GM23338 (cell line): ENCODE data around the gene OSBPL5. TPM values are rescaled to one million over a fixed set of nuclear protein-coding genes. Genes with fewer than 3 reads are reported as not detected.

Source experiments
- ATAC-seq: fragments of 200-7000 bp; cut with Tn5 transposase; 3 replicates; pipeline ENCODE4 v1.9.1; 2020
- DNase-seq: peaks from one replicate; pipeline ENCODE4 v3.0.0-alpha.2; 2015; ENCODE audit warnings: low spot score
- H2AFZ ChIP-seq: fragments of 200-600 bp; sonication (generic); 2 replicates; pipeline ENCODE4 v1.8.0; 2016; ENCODE audit warnings: antibody characterized with exemption, mild to moderate bottlenecking, moderate library complexity
- H3F3A ChIP-seq: fragments of 200-600 bp; sonication (generic); replicated peaks from 2 replicates; pipeline ENCODE4 v1.8.0; 2017; ENCODE audit warnings: antibody characterized with exemption, mixed run types, low read depth
- H3K27ac ChIP-seq: fragments of 200-600 bp; sonication (generic); 2 replicates; pipeline ENCODE4 v1.6.1; 2016; ENCODE audit warnings: low read depth
- H3K27me3 ChIP-seq: fragments of 200-600 bp; sonication (generic); 2 replicates; pipeline ENCODE4 v1.8.0; 2016; ENCODE audit warnings: mild to moderate bottlenecking, mixed run types, moderate library complexity; ENCODE audit not compliant: insufficient read depth
- H3K36me3 ChIP-seq: fragments of 200-600 bp; sonication (generic); 2 replicates; pipeline ENCODE4 v1.8.0; 2016; ENCODE audit warnings: mild to moderate bottlenecking; ENCODE audit not compliant: insufficient read depth
- H3K4me1 ChIP-seq: fragments of 200-600 bp; sonication (generic); 2 replicates; pipeline ENCODE4 v1.8.0; 2016; ENCODE audit warnings: mild to moderate bottlenecking, moderate library complexity; ENCODE audit not compliant: insufficient read depth
- H3K4me2 ChIP-seq: fragments of 200-600 bp; sonication (generic); 2 replicates; pipeline ENCODE4 v1.7.1; 2017; ENCODE audit warnings: mixed run types
- H3K4me3 ChIP-seq: fragments of 200-600 bp; sonication (generic); 2 replicates; pipeline ENCODE4 v1.6.1; 2016; ENCODE audit warnings: mixed run types
- H3K79me2 ChIP-seq: fragments of 200-600 bp; sonication (generic); replicated peaks from 2 replicates; pipeline ENCODE4 v1.8.0; 2017; ENCODE audit warnings: mild to moderate bottlenecking; ENCODE audit not compliant: insufficient read depth
- H3K9me2 ChIP-seq: fragments of 200-600 bp; sonication (generic); 2 replicates; pipeline ENCODE4 v1.8.0; 2017; ENCODE audit not compliant: insufficient read depth
- H4K20me1 ChIP-seq: fragments of 200-600 bp; sonication (generic); replicated peaks from 2 replicates; pipeline ENCODE4 v1.8.0; 2017; ENCODE audit warnings: mild to moderate bottlenecking; ENCODE audit not compliant: insufficient read depth
- H3K27ac Mint-ChIP-seq: 2 replicates; pipeline ENCODE4 v1.8.0; 2020; ENCODE audit warnings: inconsistent platforms, mild to moderate bottlenecking, moderate library complexity, mixed read lengths
- H3K27me3 Mint-ChIP-seq: 3 replicates; pipeline ENCODE4 v1.8.0; 2022; ENCODE audit warnings: low read depth, mild to moderate bottlenecking, moderate library complexity, mixed read lengths, inconsistent platforms; ENCODE audit not compliant: insufficient read depth, poor library complexity
- H3K36me3 Mint-ChIP-seq: 3 replicates; pipeline ENCODE4 v1.8.0; 2021; ENCODE audit warnings: low read depth, mild to moderate bottlenecking, inconsistent platforms, moderate library complexity, mixed read lengths
- H3K4me1 Mint-ChIP-seq: 3 replicates; pipeline ENCODE4 v1.8.0; 2020; ENCODE audit warnings: mild to moderate bottlenecking, inconsistent platforms, mixed read lengths
- H3K4me3 Mint-ChIP-seq: 3 replicates; pipeline ENCODE4 v1.8.0; 2021; ENCODE audit warnings: moderate library complexity, mild to moderate bottlenecking, inconsistent platforms, mixed read lengths
- H3K9me3 Mint-ChIP-seq: 3 replicates; pipeline ENCODE4 v1.8.0; 2020; ENCODE audit warnings: moderate library complexity, mild to moderate bottlenecking, inconsistent platforms, mixed read lengths
- CREB1 ChIP-seq: fragments of 250-450 bp; sonication (Bioruptor Pico); IDR thresholded peaks from 2 replicates; pipeline ENCODE4 v1.5.0; 2020; ENCODE audit warnings: low read depth, mild to moderate bottlenecking, moderate library complexity
- CTCF ChIP-seq, 2 experiments: fragments of 200-600 bp in 1 of 2; sonication (generic) in 1 of 2; conservative IDR thresholded peaks; 2 replicates each; pipeline versions ENCODE4 v1.5.1 to v1.6.1; 2016 to 2017; ENCODE audit warnings: antibody characterized with exemption in 2 of 2, low read depth in 2 of 2, mild to moderate bottlenecking in 2 of 2, moderate library complexity in 1 of 2
- ETS1 ChIP-seq: IDR thresholded peaks from 2 replicates; pipeline ENCODE4 v1.6.1; 2016; ENCODE audit warnings: antibody characterized with exemption
- EZH2 ChIP-seq: fragments of 200-600 bp; sonication (generic); IDR thresholded peaks from one replicate; pipeline ENCODE4 v1.8.0; 2017; ENCODE audit warnings: antibody characterized with exemption, mild to moderate bottlenecking, low read depth; ENCODE audit not compliant: unreplicated experiment
- NANOG ChIP-seq: IDR thresholded peaks from 2 replicates; pipeline ENCODE4 v1.6.1; 2016; ENCODE audit warnings: antibody characterized with exemption, borderline replicate concordance
- POLR2AphosphoS5 ChIP-seq: IDR thresholded peaks from 2 replicates; pipeline ENCODE4 v1.6.1; 2016; ENCODE audit warnings: antibody characterized with exemption, low read depth
- REST ChIP-seq: IDR thresholded peaks from one replicate; pipeline ENCODE4 v1.6.1; 2018; ENCODE audit warnings: antibody characterized with exemption; ENCODE audit not compliant: unreplicated experiment
- ZNF114 ChIP-seq: fragments of 250-450 bp; sonication (Bioruptor Pico); IDR thresholded peaks from 2 replicates; pipeline ENCODE4 v1.5.0; 2020; ENCODE audit warnings: mild to moderate bottlenecking, moderate library complexity
- ZNF331 ChIP-seq: fragments of 250-450 bp; sonication (Bioruptor Pico); IDR thresholded peaks from 2 replicates; pipeline ENCODE4 v1.5.0; 2020; ENCODE audit warnings: low read depth, mild to moderate bottlenecking, moderate library complexity
- ZNF462 ChIP-seq: fragments of 250-450 bp; sonication (Bioruptor Pico); IDR thresholded peaks from 2 replicates; pipeline ENCODE4 v1.5.0; 2020; ENCODE audit warnings: mild to moderate bottlenecking, moderate library complexity
- polyA plus RNA-seq: library from polyadenylated mRNA; unstranded; fragments of >200 nt; fragmentation: Nextera tagmentation; extraction: Ambion mirVana; gene quantifications from 2 replicates; pipeline ENCODE4 v1.2.1, GENCODE V29; 2016
- total RNA-seq: library from RNA; depleted of rRNA; stranded (reverse); fragments of >200 nt; shearing (Covaris generic); gene quantifications from 2 replicates; pipeline ENCODE4 v1.2.3, GENCODE V29; 2014

The OSBPL5 gene
- total and polyA plus RNA-seq, 2 experiments from 2014 or later: 2.7 to 12.0 TPM

- TF ChIP-seq CTCF (conservative IDR thresholded peaks at IDR 0.05; ENCODE audit: low read depth in 2 of 2): no peak
- TF ChIP-seq POLR2AphosphoS5: no peak
- no peak for TF ChIP-seq EZH2
- TF ChIP-seq ETS1: no peak
Measured at GRCh38 chr11:3192511-3193372, 27.6 kb upstream of the OSBPL5 start (continued).

- Mint-ChIP-seq H3K36me3 (no peaks in the 10 kb centered on the region; the same call in 1 of the 3 replicates), H3K4me3 (no peak overlapping the region), H3K4me1 (peaks cover 45% of the 10 kb centered on the region), H3K27me3 (peaks cover 22% of the 10 kb centered on the region), H3K27ac (no peak overlapping the region), H3K9me3 (0 out of 3 replicates have a peak, but pooled peaks cover 3% of the 10 kb centered on the region)
- Histone ChIP-seq H3K4me1 (peaks cover 22% of the 10 kb centered on the region), H2AFZ (no peak overlapping the region), H4K20me1 (no peaks in the 10 kb centered on the region), H3K79me2 (no peaks in the 10 kb centered on the region), H3K9me2 (0 out of 2 replicates have a peak, but pooled peaks cover 3% of the 10 kb centered on the region), H3K4me2 (no peak overlapping the region), H3K4me3 (no peak overlapping the region), H3K27me3 (no peaks in the 10 kb centered on the region), H3K36me3 (no peaks in the 10 kb centered on the region), H3K27ac (no peak overlapping the region), H3F3A (0 out of 2 replicates have a peak, but pooled peaks cover 4% of the 10 kb centered on the region)
- no peak for ATAC-seq
- DNase-seq: no peak
- no peak for TF ChIP-seq REST
- TF ChIP-seq CREB1: no peak
- TF ChIP-seq NANOG: no peak
- TF ChIP-seq POLR2AphosphoS5: no peak
- no peak for TF ChIP-seq ZNF114
- TF ChIP-seq ZNF331: no peak
- TF ChIP-seq ZNF462: no peak
Measured at GRCh38 chr11:3191586-3192324, 26.6 kb upstream of the OSBPL5 start.
